Measurements from ENCODE around the gene GAD1.

GAD1 gene

GRCh38 chr2:170816504-170817092, at the start of gene GAD1:
TSS of gene GAD1 (plus strand) at chr2:170816887. CDS start at chr2:170818592, 1,705 bp downstream.
- DNase-seq (ENCODE audit: low read depth): peak; percentile 39

DNA sequence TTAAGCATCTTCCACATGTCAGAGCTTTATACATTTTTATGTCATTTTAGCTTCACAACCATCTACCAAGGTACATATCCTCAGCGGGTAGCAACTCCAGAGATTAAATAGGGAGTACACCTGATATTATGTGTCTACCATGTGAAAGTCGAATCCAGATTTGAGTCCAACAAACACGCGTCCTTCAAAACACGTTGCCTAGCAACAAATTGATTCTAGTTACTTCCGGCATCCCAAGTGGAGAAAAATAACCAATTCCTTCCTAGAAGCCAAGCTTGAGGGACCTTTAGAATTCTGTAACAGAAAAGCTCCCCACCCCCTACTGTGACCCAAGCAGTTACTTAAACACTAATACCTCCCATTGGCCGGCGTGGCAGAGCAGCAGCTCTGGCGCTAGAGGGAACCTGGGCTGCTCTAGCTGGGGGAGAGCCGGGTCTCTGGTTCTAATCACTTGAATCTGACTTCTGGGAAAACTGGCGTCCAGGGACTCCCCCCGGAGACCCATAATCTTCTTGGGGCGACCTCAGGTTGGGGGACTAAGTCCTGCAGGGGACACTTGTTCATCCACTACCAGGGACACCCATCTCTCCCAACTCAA, 46.6 kb upstream of the GAD1 start, which contains the start of gene ERICH2:
ERICH2 (plus strand) TSS at position 371 of the 598 bp plus-strand sequence. CDS start 304 bp downstream, outside the sequence.
- no peak for DNase-seq (ENCODE audit: low read depth)

- peak; percentile 56 for DNase-seq (ENCODE audit: low read depth)
These were observed 45.9 kb upstream of the GAD1 start for GRCh38 chr2:170770606-170771420.

GRCh38 chr2:170771421-170771937, 45.2 kb upstream of the GAD1 start:
- no peak for DNase-seq (ENCODE audit: low read depth)

DNA sequence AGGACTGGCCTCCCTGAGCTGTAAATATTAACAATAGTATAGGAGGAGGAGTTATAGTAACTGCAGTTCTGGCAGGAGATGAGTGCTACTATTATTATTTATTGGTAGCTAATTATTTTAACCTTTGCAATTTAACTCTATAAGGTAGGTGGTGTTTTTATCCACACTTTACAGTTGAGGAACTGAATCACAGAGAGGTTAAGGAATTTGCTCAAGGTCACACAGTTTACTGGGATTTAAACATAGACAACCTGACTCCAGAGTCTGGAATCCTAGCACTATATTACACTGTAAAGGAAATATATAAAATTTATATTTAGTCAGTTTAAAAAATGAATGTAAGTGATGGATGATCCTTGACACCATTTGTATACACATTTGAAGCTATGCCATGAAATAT, 44.4 kb upstream of the GAD1 start:
- no peak for DNase-seq (ENCODE audit: low read depth)

GRCh38 chr2:170774074-170774473, 42.6 kb upstream of the GAD1 start:
- no peak for DNase-seq (ENCODE audit: low read depth)

- no peak for DNase-seq (ENCODE audit: low read depth)
These were observed 37.8 kb upstream of the GAD1 start for GRCh38 chr2:170778900-170779299.

- DNase-seq (ENCODE audit: low read depth): no peak
These were observed 37.4 kb upstream of the GAD1 start for GRCh38 chr2:170779304-170779703.

GRCh38 chr2:170782673-170783072, 34.0 kb upstream of the GAD1 start:
- DNase-seq (ENCODE audit: low read depth): no peak

DNA sequence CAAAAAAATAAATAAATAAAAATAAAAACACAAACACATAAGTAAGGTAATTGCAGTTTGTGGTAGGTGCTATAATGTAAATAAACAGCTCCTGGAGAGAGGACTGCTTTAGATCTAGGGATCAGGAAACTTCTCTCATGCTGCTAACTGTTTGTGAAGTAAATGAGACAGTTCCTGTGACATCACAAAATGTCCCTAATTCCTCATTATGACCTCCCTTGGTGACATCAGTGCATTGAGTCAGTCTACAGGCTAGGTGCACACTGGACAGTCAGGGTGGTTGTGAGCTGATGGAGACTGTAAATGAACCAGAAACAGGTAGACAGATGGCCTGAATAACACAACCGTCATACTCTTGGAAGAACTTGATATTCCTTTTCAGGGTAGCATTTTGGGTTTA, 33.1 kb upstream of the GAD1 start:
- DNase-seq (ENCODE audit: low read depth): no peak

GRCh38 chr2:170798996-170799395, 17.7 kb upstream of the GAD1 start:
- no peak for DNase-seq (ENCODE audit: low read depth)

DNA sequence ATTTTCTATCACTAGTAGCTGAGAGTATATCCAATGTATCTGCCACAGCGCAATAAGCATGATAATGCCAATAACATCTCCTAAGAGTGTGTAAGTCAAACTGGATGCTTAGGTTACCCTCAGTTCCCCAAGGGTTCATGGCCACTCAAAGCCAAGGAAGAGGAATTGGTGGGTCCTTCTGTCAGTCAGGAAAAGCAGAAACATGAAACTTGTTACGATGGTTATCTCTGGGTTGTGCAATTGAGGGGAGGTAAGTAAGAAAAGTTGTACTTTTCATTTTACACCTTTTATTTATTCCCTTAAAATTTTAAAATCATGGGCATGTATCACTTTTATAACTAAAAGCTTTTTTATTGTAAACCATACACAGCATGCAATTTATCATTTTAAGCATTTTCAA, 10.1 kb upstream of the GAD1 start:
- DNase-seq (ENCODE audit: low read depth): no peak

GRCh38 chr2:170812710-170813600, 3.7 kb upstream of the GAD1 start:
- no peak for DNase-seq (ENCODE audit: low read depth)

GRCh38 chr2:170813611-170814532, 2.8 kb upstream of the GAD1 start:
- DNase-seq (ENCODE audit: low read depth): no peak

DNA sequence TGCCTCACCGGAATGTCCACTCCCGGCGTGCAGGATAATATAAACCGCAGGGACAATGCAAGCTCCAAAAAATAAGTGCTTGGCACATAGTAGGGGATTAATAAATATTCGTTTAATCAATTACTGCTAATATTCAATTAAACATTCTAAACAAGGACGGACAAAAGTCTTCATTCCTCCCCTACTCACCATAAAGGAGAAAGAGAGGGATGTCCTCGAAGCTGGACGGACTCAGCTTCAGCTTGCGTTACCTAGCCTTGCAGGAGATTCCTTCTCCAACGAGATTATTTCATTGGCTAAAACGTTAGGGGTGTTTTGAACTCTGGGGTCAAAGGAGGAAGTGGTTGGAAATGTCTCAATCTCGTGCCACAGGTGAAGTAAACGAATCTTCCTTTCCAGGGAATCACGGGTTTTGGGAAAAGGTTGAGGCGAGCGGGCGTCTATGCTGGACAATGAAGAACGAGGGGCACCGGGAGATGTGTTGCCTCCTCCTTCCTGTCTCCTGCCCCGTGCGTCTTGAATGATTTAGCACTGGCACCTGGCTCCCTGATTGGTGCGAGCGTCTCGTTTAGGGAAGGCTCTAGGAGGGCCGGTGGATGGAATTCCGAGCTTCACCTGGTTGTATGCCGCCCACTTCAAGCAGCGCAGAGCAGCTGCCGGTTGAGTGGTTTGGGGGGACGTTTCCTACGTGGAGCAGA, 2.0 kb upstream of the GAD1 start:
- DNase-seq (ENCODE audit: low read depth): no peak

DNA sequence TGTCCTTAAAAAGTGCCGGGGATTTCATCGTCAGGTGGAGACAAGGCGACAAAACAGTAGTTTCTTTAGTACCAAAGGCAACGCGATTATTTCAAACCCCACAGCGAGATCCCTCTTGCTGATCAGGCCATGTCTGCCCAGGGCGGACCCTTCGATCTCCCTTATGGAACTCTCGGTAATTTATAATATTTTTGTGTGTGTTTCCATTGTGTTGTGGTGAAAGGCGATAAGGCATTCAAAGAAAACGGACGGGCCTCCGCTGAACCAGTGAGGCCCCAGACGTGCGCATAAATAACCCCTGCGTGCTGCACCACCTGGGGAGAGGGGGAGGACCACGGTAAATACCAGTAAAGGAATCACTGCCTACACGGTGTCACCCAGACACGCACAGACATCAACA, 1.4 kb upstream of the GAD1 start:
- DNase-seq (ENCODE audit: low read depth): no peak

DNA sequence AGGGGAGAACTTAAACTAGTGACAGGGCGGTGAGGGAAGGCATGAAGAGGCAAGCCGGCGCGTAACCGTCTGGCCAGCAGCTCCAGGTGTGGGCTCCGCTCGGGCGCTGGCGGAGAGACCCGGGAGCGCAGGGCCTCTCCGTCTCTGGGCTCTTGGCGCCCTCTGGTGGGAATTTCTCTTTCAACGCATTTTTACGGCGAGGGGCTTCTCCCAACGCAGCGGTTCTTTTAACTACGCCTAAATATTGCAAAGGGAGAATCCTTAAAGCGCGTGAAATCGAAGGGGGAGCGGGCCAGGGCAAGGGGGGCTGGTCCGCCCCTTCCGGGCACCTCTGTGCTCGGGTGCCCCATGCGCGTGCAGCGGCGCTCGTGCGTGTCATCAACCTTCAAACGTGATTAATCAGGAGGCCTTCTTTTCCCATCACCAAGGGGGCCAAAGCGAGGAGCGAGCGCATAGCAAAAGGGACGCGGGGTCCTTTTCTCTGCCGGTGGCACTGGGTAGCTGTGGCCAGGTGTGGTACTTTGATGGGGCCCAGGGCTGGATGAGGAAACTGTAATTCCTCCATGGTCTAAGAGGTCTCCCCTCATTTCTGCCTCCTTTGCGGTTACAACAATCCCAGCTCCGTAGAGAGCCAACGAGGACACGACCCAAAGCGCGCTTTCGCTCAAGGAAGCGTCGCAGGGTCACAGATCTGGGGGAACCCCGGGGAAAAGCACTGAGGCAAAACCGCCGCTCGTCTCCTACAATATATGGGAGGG, 762 bp upstream of the GAD1 start:
- no peak for DNase-seq (ENCODE audit: low read depth)

DNA sequence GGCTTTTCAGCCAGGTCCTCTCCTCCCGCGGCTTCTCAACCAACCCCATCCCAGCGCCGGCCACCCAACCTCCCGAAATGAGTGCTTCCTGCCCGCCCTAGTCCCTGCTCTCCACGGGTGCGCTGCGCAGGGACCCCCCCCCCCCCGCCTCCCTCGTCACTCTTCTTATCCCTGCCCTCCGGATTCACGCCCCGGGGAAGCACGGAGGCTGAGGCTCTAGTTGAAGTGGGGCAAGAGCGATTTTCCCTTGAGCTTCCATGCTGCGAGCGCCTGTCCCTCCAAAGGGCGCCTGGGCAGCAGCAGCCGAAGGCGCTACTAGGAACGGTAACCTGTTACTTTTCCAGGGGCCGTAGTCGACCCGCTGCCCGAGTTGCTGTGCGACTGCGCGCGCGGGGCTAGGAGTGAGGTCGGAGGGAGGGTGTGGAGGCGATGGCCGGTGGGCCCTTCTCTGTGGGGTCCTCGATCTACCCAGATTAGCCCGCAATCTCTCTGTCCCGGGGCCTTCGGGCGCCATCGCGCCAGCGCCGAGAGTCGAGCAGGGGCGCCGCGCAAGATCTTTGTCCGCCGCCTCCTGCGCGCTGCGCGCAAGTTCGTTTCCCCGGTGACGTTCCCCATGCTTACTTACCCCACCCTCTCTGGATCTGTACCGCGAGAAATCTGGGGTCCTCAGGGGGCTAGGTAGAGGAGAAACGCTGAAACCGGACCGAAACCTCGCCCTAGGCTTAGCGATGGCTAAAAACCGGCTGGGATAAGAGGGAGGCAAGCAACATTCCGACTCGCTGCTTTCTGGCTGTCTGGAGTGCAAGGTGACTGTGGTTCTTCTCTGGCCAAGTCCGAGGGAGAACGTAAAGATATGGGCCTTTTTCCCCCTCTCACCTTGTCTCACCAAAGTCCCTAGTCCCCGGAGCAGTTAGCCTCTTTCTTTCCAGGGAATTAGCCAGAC, 677 bp downstream of the GAD1 start:
- no peak for DNase-seq (ENCODE audit: low read depth)
